ENCODE results near the gene KATNAL1. TPM values are rescaled to one million over a fixed set of nuclear protein-coding genes. Genes with fewer than 3 reads are reported as not detected.

The KATNAL1 gene
- total RNA-seq, 1 donor from 2014 or later: 13.4 TPM

DNA sequence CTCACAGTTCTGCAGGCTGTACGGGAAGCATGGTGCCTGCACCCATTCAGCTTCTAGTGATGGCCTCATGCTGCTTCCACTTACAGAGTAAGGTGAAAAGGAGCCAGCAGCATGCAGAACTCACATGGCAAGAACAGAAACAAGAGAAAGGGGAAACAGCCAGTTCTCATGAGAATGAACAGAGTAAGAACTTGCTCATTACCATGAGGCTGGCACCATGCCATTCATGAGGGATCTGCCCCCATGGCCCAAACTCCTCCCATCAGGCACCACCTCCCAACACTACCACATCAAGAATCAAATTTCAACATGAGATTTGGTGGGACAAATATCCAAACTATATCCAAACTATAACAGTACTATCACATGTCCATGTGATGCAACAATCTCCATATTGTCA lies 72.1 kb downstream of the KATNAL1 start:
- no peak overlapping the region for H3K27ac Mint-ChIP-seq
- H3K4me1 Mint-ChIP-seq: no peaks in the 10 kb centered on the region
- ATAC-seq (ENCODE audit: low read depth) (no peak), DNase-seq (no peak)
- H3K36me3 Mint-ChIP-seq (ENCODE audit: low read depth): peaks cover 14% of the 10 kb centered on the region
- POLR2A ChIA-PET: no interaction called here
- CTCF ChIA-PET: no interaction called here
- intact Hi-C loops (cut with micrococcal nuclease): no loop called here
- TF ChIP-seq, protein P1, sequence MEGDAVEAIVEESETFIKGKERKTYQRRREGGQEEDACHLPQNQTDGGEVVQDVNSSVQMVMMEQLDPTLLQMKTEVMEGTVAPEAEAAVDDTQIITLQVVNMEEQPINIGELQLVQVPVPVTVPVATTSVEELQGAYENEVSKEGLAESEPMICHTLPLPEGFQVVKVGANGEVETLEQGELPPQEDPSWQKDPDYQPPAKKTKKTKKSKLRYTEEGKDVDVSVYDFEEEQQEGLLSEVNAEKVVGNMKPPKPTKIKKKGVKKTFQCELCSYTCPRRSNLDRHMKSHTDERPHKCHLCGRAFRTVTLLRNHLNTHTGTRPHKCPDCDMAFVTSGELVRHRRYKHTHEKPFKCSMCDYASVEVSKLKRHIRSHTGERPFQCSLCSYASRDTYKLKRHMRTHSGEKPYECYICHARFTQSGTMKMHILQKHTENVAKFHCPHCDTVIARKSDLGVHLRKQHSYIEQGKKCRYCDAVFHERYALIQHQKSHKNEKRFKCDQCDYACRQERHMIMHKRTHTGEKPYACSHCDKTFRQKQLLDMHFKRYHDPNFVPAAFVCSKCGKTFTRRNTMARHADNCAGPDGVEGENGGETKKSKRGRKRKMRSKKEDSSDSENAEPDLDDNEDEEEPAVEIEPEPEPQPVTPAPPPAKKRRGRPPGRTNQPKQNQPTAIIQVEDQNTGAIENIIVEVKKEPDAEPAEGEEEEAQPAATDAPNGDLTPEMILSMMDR (IDR thresholded peaks at IDR 0.05): no peak
- H3K9me3 Mint-ChIP-seq: no peaks in the 10 kb centered on the region
- no peaks in the 10 kb centered on the region for H3K27me3 Mint-ChIP-seq
- no peak overlapping the region for H3K4me3 Mint-ChIP-seq

DNA sequence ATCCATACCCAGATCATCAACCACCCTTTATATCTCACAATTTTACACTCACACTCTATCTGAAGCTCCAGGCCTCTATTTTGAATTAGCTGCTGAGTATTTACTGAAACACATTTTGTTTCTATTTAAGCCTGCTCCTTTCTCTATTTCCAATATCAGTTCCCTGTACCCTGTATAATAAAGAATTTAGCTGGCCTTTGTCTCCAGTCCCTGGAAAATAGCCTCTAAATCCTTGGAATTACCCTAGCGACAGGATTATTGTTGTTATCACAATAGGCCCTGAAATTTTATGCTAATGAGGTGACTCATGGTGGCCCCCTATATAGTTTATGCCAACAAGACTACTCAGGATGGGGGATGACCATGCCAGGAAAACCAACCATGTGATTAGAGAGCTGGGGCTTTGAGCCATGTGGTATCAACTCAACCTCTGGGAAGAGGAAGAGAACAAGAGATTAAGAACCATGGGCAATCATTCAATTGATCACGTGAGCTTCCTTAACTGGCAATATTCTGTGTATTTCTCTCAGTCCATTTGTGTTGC lies 72.7 kb downstream of the KATNAL1 start:
- Mint-ChIP-seq H3K36me3 (ENCODE audit: low read depth) (peaks cover 15% of the 10 kb centered on the region), H3K4me1 (no peaks in the 10 kb centered on the region), H3K4me3 (no peak overlapping the region), H3K27ac (no peak overlapping the region), H3K9me3 (no peaks in the 10 kb centered on the region), H3K27me3 (no peaks in the 10 kb centered on the region)
- no peak for ATAC-seq (ENCODE audit: low read depth)
- intact Hi-C loops (cut with micrococcal nuclease): loop anchor here (5.0 kb wide), 1 partner anchor 102 kb away; no protein-coding TSS in a partner anchor
- ChIA-PET CTCF (no interaction called here), POLR2A (no interaction called here)
- no peak for DNase-seq
- TF ChIP-seq, protein P1 (IDR thresholded peaks at IDR 0.05): no peak

DNA sequence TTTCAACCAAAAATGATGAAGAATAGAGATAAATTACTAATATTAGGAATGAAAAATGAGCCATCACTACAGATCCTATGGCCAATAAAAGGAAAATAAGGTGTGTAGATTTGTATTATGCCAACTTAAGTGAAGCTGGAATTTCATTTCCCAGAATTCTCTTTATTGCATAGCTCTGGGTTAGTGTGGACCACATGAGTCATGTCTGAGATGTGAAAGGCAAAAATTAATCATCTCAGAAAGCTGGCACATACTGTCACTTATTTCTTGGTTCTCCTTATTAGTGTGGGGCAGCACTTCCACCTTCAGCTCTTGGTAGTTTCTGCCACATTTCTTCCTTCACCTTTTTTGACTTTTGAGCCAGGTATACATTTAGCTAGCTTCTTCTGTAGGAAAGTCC lies 82.6 kb downstream of the KATNAL1 start:
- TF ChIP-seq, protein P1 (IDR thresholded peaks at IDR 0.05): no peak
- Mint-ChIP-seq H3K36me3 (ENCODE audit: low read depth) (peaks cover 82% of the 10 kb centered on the region), H3K27ac (no peak overlapping the region), H3K4me1 (peaks cover 2% of the 10 kb centered on the region), H3K9me3 (peaks cover 19% of the 10 kb centered on the region), H3K27me3 (no peaks in the 10 kb centered on the region), H3K4me3 (no peak overlapping the region)
- no peak for DNase-seq
- ChIA-PET POLR2A (no interaction called here), CTCF (no interaction called here)
- ATAC-seq (ENCODE audit: low read depth): no peak
- intact Hi-C loops (cut with micrococcal nuclease): no loop called here

DNA sequence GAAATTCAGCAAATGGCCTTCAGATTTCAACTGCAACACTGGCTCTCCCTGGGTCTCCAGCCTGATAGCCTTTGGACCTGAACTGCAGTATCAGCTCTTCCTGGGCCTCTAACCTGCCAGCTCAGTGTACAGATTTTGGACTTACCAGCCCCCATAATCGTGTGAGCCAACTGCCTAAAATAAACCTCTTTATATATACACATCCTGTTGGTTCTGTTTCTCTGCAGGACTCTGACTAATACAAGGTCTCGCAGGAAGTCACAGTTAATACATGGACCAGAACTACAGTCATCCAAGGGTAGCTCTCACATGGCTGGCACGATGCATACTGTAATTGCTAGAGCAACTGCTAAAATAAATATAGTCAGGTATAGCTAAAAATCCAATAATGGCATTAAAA lies 85.1 kb downstream of the KATNAL1 start:
- DNase-seq: no peak
- H3K4me1 Mint-ChIP-seq: peaks cover 2% of the 10 kb centered on the region
- no peak overlapping the region for H3K4me3 Mint-ChIP-seq
- no peak overlapping the region for H3K27ac Mint-ChIP-seq
- no peaks in the 10 kb centered on the region for H3K27me3 Mint-ChIP-seq
- ChIA-PET POLR2A (no interaction called here), CTCF (interaction anchor here (1.6 kb wide), 1 partner anchor 90 kb away, joined by 4 read pairs; no protein-coding TSS in a partner anchor)
- H3K36me3 Mint-ChIP-seq (ENCODE audit: low read depth): peaks cover 72% of the 10 kb centered on the region
- TF ChIP-seq, protein P1 (IDR thresholded peaks at IDR 0.05): no peak
- peaks cover 19% of the 10 kb centered on the region for H3K9me3 Mint-ChIP-seq
- intact Hi-C loops (cut with micrococcal nuclease): no loop called here
- no peak for ATAC-seq (ENCODE audit: low read depth)

DNA sequence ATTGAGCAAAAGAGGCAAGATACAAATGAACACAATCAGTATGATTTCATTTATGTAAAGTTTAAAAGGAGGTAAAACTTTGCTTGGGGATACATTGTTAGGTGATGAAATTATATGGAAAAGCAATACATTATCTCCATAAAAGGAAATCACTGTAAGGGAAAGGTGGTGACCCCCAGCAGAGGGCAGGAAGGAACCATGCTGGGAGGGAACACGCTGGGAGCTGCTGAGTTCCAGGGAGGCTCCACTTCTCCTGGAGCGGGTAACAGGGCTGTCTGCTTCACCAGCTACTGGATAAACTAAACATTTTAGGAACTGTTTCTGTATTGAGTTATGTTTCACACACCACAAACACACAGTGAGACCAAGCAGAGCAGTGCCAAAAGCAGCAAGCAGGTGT lies 91.2 kb downstream of the KATNAL1 start:
- intact Hi-C loops (cut with micrococcal nuclease): no loop called here
- H3K9me3 Mint-ChIP-seq: no peaks in the 10 kb centered on the region
- DNase-seq: no peak
- ChIA-PET POLR2A (no interaction called here), CTCF (no interaction called here)
- H3K27me3 Mint-ChIP-seq: no peaks in the 10 kb centered on the region
- peaks cover 31% of the 10 kb centered on the region for H3K36me3 Mint-ChIP-seq (ENCODE audit: low read depth)
- ATAC-seq (ENCODE audit: low read depth): no peak
- TF ChIP-seq, protein P1 (IDR thresholded peaks at IDR 0.05): no peak
- H3K27ac Mint-ChIP-seq: no peak overlapping the region
- H3K4me1 Mint-ChIP-seq: no peaks in the 10 kb centered on the region
- no peak overlapping the region for H3K4me3 Mint-ChIP-seq
